ENCODE results near the gene SULT2B1. TPM values are rescaled to one million over a fixed set of nuclear protein-coding genes. Genes with fewer than 3 reads are reported as not detected.

The SULT2B1 gene
- total and polyA plus RNA-seq, 7 experiments from 2014 or later: 0.41 TPM; not detected in 6

GRCh38 chr19:48611872-48612271 lies 59.9 kb downstream of the SULT2B1 start:
- H3K36me3 Mint-ChIP-seq: peaks cover 0 to 8% (median 4%) of the 10 kb centered on the region in 5 donors
- no peaks in the 10 kb centered on the region for H3K9me3 ChIP-seq (ENCODE audit: control insufficient read depth in 2 of 3, low read length in 3 of 3)
- peaks cover 10 to 16% (median 13%) of the 10 kb centered on the region in 7 donors for H3K4me1 Mint-ChIP-seq
- H3K27me3 ChIP-seq (ENCODE audit: control insufficient read depth in 2 of 2, insufficient read depth in 2 of 2, low read length in 2 of 2): no peaks in the 10 kb centered on the region
- peaks cover 0 to 22% (median 13%) of the 10 kb centered on the region in 3 experiments for H3K36me3 ChIP-seq (ENCODE audit: control insufficient read depth in 2 of 3, insufficient read depth in 3 of 3, low read length in 3 of 3)
- H3K4me3 ChIP-seq (ENCODE audit: low read length): no peak overlapping the region
- intact Hi-C loops (cut with micrococcal nuclease): loop anchor here in 1 of 2 donors (10.0 kb wide), 1 partner anchor 1033 kb away; the partner anchor contains the start of genes RRAS and SCAF1
- H3K4me1 ChIP-seq (ENCODE audit: control insufficient read depth in 2 of 2, insufficient read depth in 2 of 2, low read length in 2 of 2): peaks cover 3 to 13% of the 10 kb centered on the region in 2 donors
- ChIA-PET POLR2A (interaction anchor here (2.0 kb wide), 1 partner anchor 12 kb away, joined by 5 read pairs; no protein-coding TSS in a partner anchor), CTCF (no interaction called here)
- DNase-seq (no peak), ATAC-seq (no peak)
- peak overlapping the region in 1 of 9 donors; percentile 25 for H3K27ac Mint-ChIP-seq
- H3K27ac ChIP-seq (ENCODE audit: low read depth, low read length): no peak overlapping the region
- no peaks in the 10 kb centered on the region for H3K27me3 Mint-ChIP-seq
- no peak overlapping the region for H3K4me3 Mint-ChIP-seq
- H3K9me3 Mint-ChIP-seq: peaks cover 0 to 2% (median 0%) of the 10 kb centered on the region in 11 donors

- H3K4me3 Mint-ChIP-seq: no peak overlapping the region
These were observed 61.3 kb downstream of the SULT2B1 start for GRCh38 chr19:48613024-48613851.

GRCh38 chr19:48613852-48614435 lies 62.0 kb downstream of the SULT2B1 start:
- ATAC-seq: no peak
- Histone ChIP-seq H3K27ac (ENCODE audit: low read depth, low read length) (no peak overlapping the region), H3K4me1 (ENCODE audit: control insufficient read depth in 2 of 2, insufficient read depth in 2 of 2, low read length in 2 of 2) (peaks cover 13 to 28% of the 10 kb centered on the region in 2 donors), H3K4me3 (ENCODE audit: low read length) (no peak overlapping the region), H3K27me3 (ENCODE audit: control insufficient read depth in 2 of 2, insufficient read depth in 2 of 2, low read length in 2 of 2) (no peaks in the 10 kb centered on the region), H3K36me3 (ENCODE audit: control insufficient read depth in 2 of 3, insufficient read depth in 3 of 3, low read length in 3 of 3) (peaks cover 0 to 36% (median 16%) of the 10 kb centered on the region in 3 experiments), H3K9me3 (ENCODE audit: control insufficient read depth in 2 of 3, low read length in 3 of 3) (no peaks in the 10 kb centered on the region)
- DNase-seq: no peak
- Mint-ChIP-seq H3K27ac (peak overlapping the region in 5 of 9 donors; percentile 17 to 78 (median 60)), H3K4me1 (peaks cover 20 to 29% (median 26%) of the 10 kb centered on the region in 7 donors), H3K27me3 (no peaks in the 10 kb centered on the region), H3K36me3 (peaks cover 0 to 17% (median 9%) of the 10 kb centered on the region in 5 donors), H3K9me3 (peaks cover 0 to 2% (median 0%) of the 10 kb centered on the region in 11 donors), H3K4me3 (peak overlapping the region in 1 of 10 donors; percentile 49)
- ChIA-PET CTCF (interaction anchor here (0.6 kb wide), 1 partner anchor 32 kb away, joined by 3 read pairs; no protein-coding TSS in a partner anchor), POLR2A (no interaction called here)
- intact Hi-C loops (cut with micrococcal nuclease): loop anchor here in 1 of 2 donors (10.0 kb wide), 1 partner anchor 1031 kb away; the partner anchor contains the start of genes RRAS and SCAF1

More at GRCh38 chr19:48613024-48613851, 61.3 kb downstream of the SULT2B1 start:
- H3K27ac Mint-ChIP-seq: peak overlapping the region in 1 of 9 donors; percentile 78
- H3K9me3 ChIP-seq (ENCODE audit: control insufficient read depth in 2 of 3, low read length in 3 of 3): no peaks in the 10 kb centered on the region
- ATAC-seq (no peak), DNase-seq (no peak)
- H3K9me3 Mint-ChIP-seq: peaks cover 0 to 2% (median 0%) of the 10 kb centered on the region in 11 donors
- CTCF ChIA-PET: no interaction called here
- no peaks in the 10 kb centered on the region for H3K27me3 Mint-ChIP-seq
- H3K4me1 ChIP-seq (ENCODE audit: control insufficient read depth in 2 of 2, insufficient read depth in 2 of 2, low read length in 2 of 2): peaks cover 13 to 27% of the 10 kb centered on the region in 2 donors
- no peaks in the 10 kb centered on the region for H3K27me3 ChIP-seq (ENCODE audit: control insufficient read depth in 2 of 2, insufficient read depth in 2 of 2, low read length in 2 of 2)
- H3K36me3 ChIP-seq (ENCODE audit: control insufficient read depth in 2 of 3, insufficient read depth in 3 of 3, low read length in 3 of 3): peaks cover 0 to 32% (median 16%) of the 10 kb centered on the region in 3 experiments
- H3K4me1 Mint-ChIP-seq: peaks cover 19 to 27% (median 25%) of the 10 kb centered on the region in 7 donors
- H3K4me3 ChIP-seq (ENCODE audit: low read length): no peak overlapping the region
- H3K27ac ChIP-seq (ENCODE audit: low read depth, low read length): no peak overlapping the region
- intact Hi-C loops (cut with micrococcal nuclease): loop anchor here in 1 of 2 donors (10.0 kb wide), 1 partner anchor 1032 kb away; the partner anchor contains the start of genes RRAS and SCAF1
- POLR2A ChIA-PET: no interaction called here
- peaks cover 0 to 15% (median 6%) of the 10 kb centered on the region in 5 donors for H3K36me3 Mint-ChIP-seq

- H3K4me3 ChIP-seq (ENCODE audit: low read length): no peak within 1 kb of the TSS
- Mint-ChIP-seq H3K27me3 (no peaks in the 10 kb centered on the region), H3K27ac (peak within 1 kb of the TSS in 5 of 9 donors; percentile 17 to 78 (median 56)), H3K4me1 (peaks cover 23 to 34% (median 30%) of the 10 kb centered on the region in 7 donors), H3K4me3 (peak within 1 kb of the TSS in 3 of 10 donors; percentile 16 to 29 (median 20)), H3K36me3 (peaks cover 0 to 17% (median 9%) of the 10 kb centered on the region in 5 donors), H3K9me3 (peaks cover 0 to 2% (median 0%) of the 10 kb centered on the region in 11 donors)
- intact Hi-C loops (cut with micrococcal nuclease): loop anchor here in 1 of 2 donors (10.0 kb wide), 1 partner anchor 1030 kb away; the partner anchor contains the start of genes RRAS and SCAF1
- H3K36me3 ChIP-seq (ENCODE audit: control insufficient read depth in 2 of 3, insufficient read depth in 3 of 3, low read length in 3 of 3): peaks cover 0 to 36% (median 16%) of the 10 kb centered on the region in 3 experiments
- CTCF ChIA-PET: interaction anchor here (0.6 kb wide), 1 partner anchor 33 kb away, joined by 3 read pairs; no protein-coding TSS in a partner anchor
- H3K27ac ChIP-seq (ENCODE audit: low read depth, low read length): no peak within 1 kb of the TSS
- H3K4me1 ChIP-seq (ENCODE audit: control insufficient read depth in 2 of 2, insufficient read depth in 2 of 2, low read length in 2 of 2): peaks cover 12 to 29% of the 10 kb centered on the region in 2 donors
- no peaks in the 10 kb centered on the region for H3K9me3 ChIP-seq (ENCODE audit: control insufficient read depth in 2 of 3, low read length in 3 of 3)
- DNase-seq (no peak), ATAC-seq (no peak)
- no peaks in the 10 kb centered on the region for H3K27me3 ChIP-seq (ENCODE audit: control insufficient read depth in 2 of 2, insufficient read depth in 2 of 2, low read length in 2 of 2)
- POLR2A ChIA-PET: interaction anchor here (1.0 kb wide), 1 partner anchor 23 kb away, joined by 3 read pairs; no protein-coding TSS in a partner anchor
These were observed 62.7 kb downstream of the SULT2B1 start, which contains the start of gene FAM83E for GRCh38 chr19:48614436-48615230. FAM83E (minus strand) TSS chr19:48615076; CDS start chr19:48613372, 1,704 bp downstream.

GRCh38 chr19:48615231-48616040 lies 63.5 kb downstream of the SULT2B1 start:
- intact Hi-C loops (cut with micrococcal nuclease): loop anchor here in 1 of 2 donors (10.0 kb wide), 1 partner anchor 1029 kb away; the partner anchor contains the start of genes RRAS and SCAF1
- H3K9me3 Mint-ChIP-seq: peaks cover 0 to 2% (median 0%) of the 10 kb centered on the region in 11 donors
- ChIA-PET POLR2A (interaction anchor here (1.0 to 4.7 kb wide), 2 partner anchors 16 to 22 kb away, joined by 3 to 73 read pairs; no protein-coding TSS in a partner anchor), CTCF (interaction anchor here (0.6 to 1.6 kb wide), 2 partner anchors 8 to 203 kb away, joined by 3 to 5 read pairs; no protein-coding TSS in a partner anchor)
- H3K27me3 Mint-ChIP-seq: no peaks in the 10 kb centered on the region
- DNase-seq (peak in 1 of 9 donors; percentile 12), ATAC-seq (no peak)
- no peaks in the 10 kb centered on the region for H3K9me3 ChIP-seq (ENCODE audit: control insufficient read depth in 2 of 3, low read length in 3 of 3)
- H3K4me1 ChIP-seq (ENCODE audit: control insufficient read depth in 2 of 2, insufficient read depth in 2 of 2, low read length in 2 of 2): peaks cover 17 to 36% of the 10 kb centered on the region in 2 donors
- peaks cover 28 to 42% (median 36%) of the 10 kb centered on the region in 7 donors for H3K4me1 Mint-ChIP-seq
- H3K4me3 Mint-ChIP-seq: peak overlapping the region in 3 of 10 donors; percentile 16 to 29 (median 20)
- H3K27ac Mint-ChIP-seq: peak overlapping the region in 1 of 9 donors; percentile 25
- no peak overlapping the region for H3K27ac ChIP-seq (ENCODE audit: low read depth, low read length)
- H3K4me3 ChIP-seq (ENCODE audit: low read length): no peak overlapping the region
- H3K36me3 Mint-ChIP-seq: peaks cover 0 to 19% (median 9%) of the 10 kb centered on the region in 5 donors
- no peaks in the 10 kb centered on the region for H3K27me3 ChIP-seq (ENCODE audit: control insufficient read depth in 2 of 2, insufficient read depth in 2 of 2, low read length in 2 of 2)
- H3K36me3 ChIP-seq (ENCODE audit: control insufficient read depth in 2 of 3, insufficient read depth in 3 of 3, low read length in 3 of 3): peaks cover 0 to 36% (median 16%) of the 10 kb centered on the region in 3 experiments
